ENCODE measurements around the gene HBD. TPM values are rescaled to one million over a fixed set of nuclear protein-coding genes. Genes with fewer than 3 reads are reported as not detected.

HBD gene
- total RNA-seq, 1 experiment from 2014 or later = not detected

- ChIA-PET POLR2A (no interaction called here), CTCF (no interaction called here)
- Histone ChIP-seq H3K4me3 (ENCODE audit: low read depth in 2 of 2, low read length in 2 of 2) (no peak overlapping the region), H3K27ac (ENCODE audit: low read length) (no peak overlapping the region), H3K4me1 (ENCODE audit: control insufficient read depth, insufficient read depth, low read length) (no peaks in the 10 kb centered on the region), H3K27me3 (ENCODE audit: control insufficient read depth, insufficient read depth, low read length) (no peaks in the 10 kb centered on the region), H3K9me3 (ENCODE audit: control insufficient read depth, insufficient read depth, low read depth, low read length) (no peaks in the 10 kb centered on the region), H3K36me3 (ENCODE audit: control insufficient read depth, insufficient read depth, low read length) (no peaks in the 10 kb centered on the region)
- TF ChIP-seq REST (IDR thresholded peaks at IDR 0.05; ENCODE audit: insufficient read depth in 1 of 2, low read depth in 2 of 2, low read length in 1 of 2) (no peak), TCF7L2 (IDR thresholded peaks at IDR 0.05; ENCODE audit: low read depth, low read length) (no peak)
- TF ChIP-seq, protein P1, sequence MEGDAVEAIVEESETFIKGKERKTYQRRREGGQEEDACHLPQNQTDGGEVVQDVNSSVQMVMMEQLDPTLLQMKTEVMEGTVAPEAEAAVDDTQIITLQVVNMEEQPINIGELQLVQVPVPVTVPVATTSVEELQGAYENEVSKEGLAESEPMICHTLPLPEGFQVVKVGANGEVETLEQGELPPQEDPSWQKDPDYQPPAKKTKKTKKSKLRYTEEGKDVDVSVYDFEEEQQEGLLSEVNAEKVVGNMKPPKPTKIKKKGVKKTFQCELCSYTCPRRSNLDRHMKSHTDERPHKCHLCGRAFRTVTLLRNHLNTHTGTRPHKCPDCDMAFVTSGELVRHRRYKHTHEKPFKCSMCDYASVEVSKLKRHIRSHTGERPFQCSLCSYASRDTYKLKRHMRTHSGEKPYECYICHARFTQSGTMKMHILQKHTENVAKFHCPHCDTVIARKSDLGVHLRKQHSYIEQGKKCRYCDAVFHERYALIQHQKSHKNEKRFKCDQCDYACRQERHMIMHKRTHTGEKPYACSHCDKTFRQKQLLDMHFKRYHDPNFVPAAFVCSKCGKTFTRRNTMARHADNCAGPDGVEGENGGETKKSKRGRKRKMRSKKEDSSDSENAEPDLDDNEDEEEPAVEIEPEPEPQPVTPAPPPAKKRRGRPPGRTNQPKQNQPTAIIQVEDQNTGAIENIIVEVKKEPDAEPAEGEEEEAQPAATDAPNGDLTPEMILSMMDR (IDR thresholded peaks at IDR 0.05) = no peak
- in situ Hi-C loops (cut with HindIII; ENCODE audit: low pct_unique_long_range_greater_than_20kb, low sequenced_read_pairs) (no loop called here), intact Hi-C loops (cut with micrococcal nuclease; ENCODE audit: unreplicated experiment) (no loop called here)
- no TSS peak for BruUV-seq (replicated peaks)
- no peak for DNase-seq (ENCODE audit: low read depth, low spot score)
- no peak for ATAC-seq
Observed at GRCh38 chr11:5188201-5188600, 46.1 kb downstream of the HBD start.

Other genes with a start within 250 kb of the HBD start
- not detected for gene OR51L1, start 239.6 kb downstream of the HBD start, total RNA-seq (2021; ENCODE audit: unreplicated experiment)
- gene OR52J3, start 188.0 kb downstream of the HBD start, total RNA-seq (2021; ENCODE audit: unreplicated experiment) = not detected
- not detected for gene OR52E2, start 174.9 kb downstream of the HBD start, total RNA-seq (2021; ENCODE audit: unreplicated experiment)
- not detected for gene OR52E1, start 164.9 kb downstream of the HBD start, total RNA-seq (2021; ENCODE audit: unreplicated experiment)
- not detected for gene OR52A5, start 96.1 kb downstream of the HBD start, total RNA-seq (2021; ENCODE audit: unreplicated experiment)
- gene OR52A1, start 79.7 kb downstream of the HBD start, total RNA-seq (2021; ENCODE audit: unreplicated experiment) = not detected
- gene OR51V1, start 33.8 kb downstream of the HBD start, total RNA-seq (2021; ENCODE audit: unreplicated experiment) = not detected
- 0.72 TPM for gene HBB, start 7.4 kb downstream of the HBD start, total RNA-seq (2021; ENCODE audit: unreplicated experiment)
- 2.3 TPM for gene HBG1, start 15.4 kb upstream of the HBD start, total RNA-seq (2021; ENCODE audit: unreplicated experiment)
- 6.5 TPM for gene HBG2, start 20.3 kb upstream of the HBD start, total RNA-seq (2021; ENCODE audit: unreplicated experiment)
- 3.2 TPM for gene HBE1, start 35.5 kb upstream of the HBD start, total RNA-seq (2021; ENCODE audit: unreplicated experiment)
- not detected for gene OR51B4, start 67.5 kb upstream of the HBD start, total RNA-seq (2021; ENCODE audit: unreplicated experiment)
- gene OR51B2, start 89.8 kb upstream of the HBD start, total RNA-seq (2021; ENCODE audit: unreplicated experiment) = not detected
- not detected for gene OR51B5, start 109.0 kb upstream of the HBD start, total RNA-seq (2021; ENCODE audit: unreplicated experiment)
- gene OR51B6, start 117.0 kb upstream of the HBD start, total RNA-seq (2021; ENCODE audit: unreplicated experiment) = not detected
- gene OR51M1, start 149.3 kb upstream of the HBD start, total RNA-seq (2021; ENCODE audit: unreplicated experiment) = not detected
- not detected for gene OR51Q1, start 187.6 kb upstream of the HBD start, total RNA-seq (2021; ENCODE audit: unreplicated experiment)
- gene OR51I1, start 207.0 kb upstream of the HBD start, total RNA-seq (2021; ENCODE audit: unreplicated experiment) = not detected
- gene OR51I2, start 214.8 kb upstream of the HBD start, total RNA-seq (2021; ENCODE audit: unreplicated experiment) = not detected